ENCODE measurements around the gene EPHB1.

DNA sequence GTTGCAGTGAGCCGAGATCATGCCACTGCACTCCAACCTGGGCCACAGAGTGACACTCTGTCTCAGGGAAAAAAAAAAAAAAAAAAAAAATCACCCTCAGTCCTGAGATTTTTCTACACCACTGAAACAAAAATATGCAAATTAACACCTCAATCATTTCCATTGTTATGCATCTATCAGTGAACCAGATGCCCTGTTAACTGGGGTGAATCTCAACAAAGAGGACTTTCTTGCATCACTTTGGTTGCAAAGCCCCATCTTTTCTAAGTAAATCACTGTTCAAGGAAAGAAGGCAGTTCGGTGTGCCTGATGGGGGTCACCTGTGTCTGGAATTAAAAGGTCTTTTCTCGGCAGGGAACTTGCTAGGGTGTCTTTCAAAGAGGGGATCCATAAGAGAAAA is 421.6 kb downstream of the EPHB1 start:
- TF ChIP-seq, protein P1, sequence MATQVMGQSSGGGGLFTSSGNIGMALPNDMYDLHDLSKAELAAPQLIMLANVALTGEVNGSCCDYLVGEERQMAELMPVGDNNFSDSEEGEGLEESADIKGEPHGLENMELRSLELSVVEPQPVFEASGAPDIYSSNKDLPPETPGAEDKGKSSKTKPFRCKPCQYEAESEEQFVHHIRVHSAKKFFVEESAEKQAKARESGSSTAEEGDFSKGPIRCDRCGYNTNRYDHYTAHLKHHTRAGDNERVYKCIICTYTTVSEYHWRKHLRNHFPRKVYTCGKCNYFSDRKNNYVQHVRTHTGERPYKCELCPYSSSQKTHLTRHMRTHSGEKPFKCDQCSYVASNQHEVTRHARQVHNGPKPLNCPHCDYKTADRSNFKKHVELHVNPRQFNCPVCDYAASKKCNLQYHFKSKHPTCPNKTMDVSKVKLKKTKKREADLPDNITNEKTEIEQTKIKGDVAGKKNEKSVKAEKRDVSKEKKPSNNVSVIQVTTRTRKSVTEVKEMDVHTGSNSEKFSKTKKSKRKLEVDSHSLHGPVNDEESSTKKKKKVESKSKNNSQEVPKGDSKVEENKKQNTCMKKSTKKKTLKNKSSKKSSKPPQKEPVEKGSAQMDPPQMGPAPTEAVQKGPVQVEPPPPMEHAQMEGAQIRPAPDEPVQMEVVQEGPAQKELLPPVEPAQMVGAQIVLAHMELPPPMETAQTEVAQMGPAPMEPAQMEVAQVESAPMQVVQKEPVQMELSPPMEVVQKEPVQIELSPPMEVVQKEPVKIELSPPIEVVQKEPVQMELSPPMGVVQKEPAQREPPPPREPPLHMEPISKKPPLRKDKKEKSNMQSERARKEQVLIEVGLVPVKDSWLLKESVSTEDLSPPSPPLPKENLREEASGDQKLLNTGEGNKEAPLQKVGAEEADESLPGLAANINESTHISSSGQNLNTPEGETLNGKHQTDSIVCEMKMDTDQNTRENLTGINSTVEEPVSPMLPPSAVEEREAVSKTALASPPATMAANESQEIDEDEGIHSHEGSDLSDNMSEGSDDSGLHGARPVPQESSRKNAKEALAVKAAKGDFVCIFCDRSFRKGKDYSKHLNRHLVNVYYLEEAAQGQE (IDR thresholded peaks at IDR 0.05), result no peak
- TF ChIP-seq YY1 (IDR thresholded peaks at IDR 0.05), result no peak
- no peak for TF ChIP-seq TAF1 (conservative IDR thresholded peaks at IDR 0.05)
- TF ChIP-seq, protein P2, sequence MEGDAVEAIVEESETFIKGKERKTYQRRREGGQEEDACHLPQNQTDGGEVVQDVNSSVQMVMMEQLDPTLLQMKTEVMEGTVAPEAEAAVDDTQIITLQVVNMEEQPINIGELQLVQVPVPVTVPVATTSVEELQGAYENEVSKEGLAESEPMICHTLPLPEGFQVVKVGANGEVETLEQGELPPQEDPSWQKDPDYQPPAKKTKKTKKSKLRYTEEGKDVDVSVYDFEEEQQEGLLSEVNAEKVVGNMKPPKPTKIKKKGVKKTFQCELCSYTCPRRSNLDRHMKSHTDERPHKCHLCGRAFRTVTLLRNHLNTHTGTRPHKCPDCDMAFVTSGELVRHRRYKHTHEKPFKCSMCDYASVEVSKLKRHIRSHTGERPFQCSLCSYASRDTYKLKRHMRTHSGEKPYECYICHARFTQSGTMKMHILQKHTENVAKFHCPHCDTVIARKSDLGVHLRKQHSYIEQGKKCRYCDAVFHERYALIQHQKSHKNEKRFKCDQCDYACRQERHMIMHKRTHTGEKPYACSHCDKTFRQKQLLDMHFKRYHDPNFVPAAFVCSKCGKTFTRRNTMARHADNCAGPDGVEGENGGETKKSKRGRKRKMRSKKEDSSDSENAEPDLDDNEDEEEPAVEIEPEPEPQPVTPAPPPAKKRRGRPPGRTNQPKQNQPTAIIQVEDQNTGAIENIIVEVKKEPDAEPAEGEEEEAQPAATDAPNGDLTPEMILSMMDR (IDR thresholded peaks at IDR 0.05; ENCODE audit: low read depth, low read length, missing input control), result no peak
- TF ChIP-seq, protein P3, sequence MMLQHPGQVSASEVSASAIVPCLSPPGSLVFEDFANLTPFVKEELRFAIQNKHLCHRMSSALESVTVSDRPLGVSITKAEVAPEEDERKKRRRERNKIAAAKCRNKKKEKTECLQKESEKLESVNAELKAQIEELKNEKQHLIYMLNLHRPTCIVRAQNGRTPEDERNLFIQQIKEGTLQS (IDR thresholded peaks at IDR 0.05), result no peak
